ENCODE results near the gene TNRC6B.

Gene TNRC6B

DNA sequence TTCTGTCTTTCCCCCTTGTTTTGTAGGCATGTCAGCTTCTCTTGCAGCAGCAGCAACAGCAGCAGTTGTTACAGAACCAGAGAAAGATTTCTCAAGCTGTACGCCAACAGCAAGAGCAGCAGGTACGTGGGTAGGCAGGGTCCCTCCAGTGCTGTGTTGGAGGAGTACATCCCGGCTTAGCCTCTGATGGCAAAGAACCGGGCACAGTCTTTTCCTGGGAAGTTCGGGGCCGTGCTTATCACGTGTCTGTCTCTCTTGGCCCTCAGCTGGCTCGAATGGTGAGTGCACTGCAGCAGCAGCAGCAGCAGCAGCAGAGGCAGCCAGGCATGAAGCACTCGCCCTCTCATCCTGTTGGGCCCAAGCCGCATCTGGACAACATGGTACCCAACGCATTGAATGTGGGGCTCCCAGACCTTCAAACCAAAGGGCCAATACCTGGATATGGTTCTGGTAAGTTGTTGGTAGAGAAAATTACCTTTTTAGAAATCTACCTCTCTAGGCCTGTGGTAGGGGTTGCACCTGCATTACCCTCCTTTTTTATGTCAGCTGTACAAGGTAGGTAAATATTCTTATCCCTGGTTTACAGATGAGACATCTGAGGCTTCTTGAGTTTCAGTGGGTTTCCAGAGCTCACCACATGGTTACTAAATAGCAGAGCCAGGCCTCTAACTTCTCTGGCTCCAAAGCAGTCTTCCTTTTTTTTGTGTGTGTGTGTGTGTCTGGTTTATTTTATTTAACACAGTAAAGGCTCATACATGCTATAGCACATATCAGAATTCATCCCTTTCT, 123.4 kb downstream of the TNRC6B start:
- TF ChIP-seq GATA3 (IDR thresholded peaks at IDR 0.05; ENCODE audit: low read depth, low read length) (no peak), GATA2 (IDR thresholded peaks at IDR 0.05; ENCODE audit: low read depth, low read length) (no peak)

DNA sequence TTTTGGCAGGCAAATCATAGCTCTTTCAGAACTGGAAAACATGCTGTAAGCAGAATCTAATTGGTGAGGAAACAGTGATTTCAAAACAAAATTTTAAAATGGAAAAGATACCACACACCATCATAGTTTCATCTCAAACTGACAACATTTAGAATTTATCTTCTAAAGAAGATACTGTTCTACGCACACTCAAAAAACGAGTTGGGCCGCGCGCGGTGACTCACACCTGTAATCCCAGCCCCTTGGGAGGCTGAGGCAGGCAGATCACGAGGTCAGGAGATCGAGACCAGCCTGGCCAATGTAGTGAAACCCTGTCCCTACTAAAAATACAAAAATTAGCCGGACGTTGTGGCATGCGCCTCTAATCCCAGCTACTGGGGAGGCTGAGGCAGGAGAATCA, 124.4 kb downstream of the TNRC6B start:
- TF ChIP-seq GATA3 (IDR thresholded peaks at IDR 0.05; ENCODE audit: low read depth, low read length) (no peak), GATA2 (IDR thresholded peaks at IDR 0.05; ENCODE audit: low read depth, low read length) (no peak)

DNA sequence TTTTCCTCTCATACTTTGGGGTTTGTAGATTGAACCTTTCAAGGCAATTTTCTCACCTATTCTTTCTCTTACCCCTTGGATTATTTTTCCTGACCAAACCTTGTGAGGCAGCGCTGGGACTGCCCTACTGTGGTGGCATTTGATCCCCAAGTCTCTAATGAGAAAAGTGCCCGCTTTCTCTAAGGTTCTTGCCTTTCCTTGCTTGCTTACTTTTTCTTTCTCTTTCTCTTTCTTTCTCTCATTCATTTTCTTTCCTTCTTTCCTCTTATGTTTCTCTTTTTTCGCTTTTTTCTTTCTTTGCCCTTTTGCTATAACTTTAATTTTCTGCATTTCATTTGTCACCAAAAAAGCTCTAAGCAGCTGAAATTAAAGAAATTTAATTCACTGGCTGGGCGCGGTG, 127.9 kb downstream of the TNRC6B start:
- TF ChIP-seq GATA3 (IDR thresholded peaks at IDR 0.05; ENCODE audit: low read depth, low read length) (no peak), GATA2 (IDR thresholded peaks at IDR 0.05; ENCODE audit: low read depth, low read length) (no peak)

DNA sequence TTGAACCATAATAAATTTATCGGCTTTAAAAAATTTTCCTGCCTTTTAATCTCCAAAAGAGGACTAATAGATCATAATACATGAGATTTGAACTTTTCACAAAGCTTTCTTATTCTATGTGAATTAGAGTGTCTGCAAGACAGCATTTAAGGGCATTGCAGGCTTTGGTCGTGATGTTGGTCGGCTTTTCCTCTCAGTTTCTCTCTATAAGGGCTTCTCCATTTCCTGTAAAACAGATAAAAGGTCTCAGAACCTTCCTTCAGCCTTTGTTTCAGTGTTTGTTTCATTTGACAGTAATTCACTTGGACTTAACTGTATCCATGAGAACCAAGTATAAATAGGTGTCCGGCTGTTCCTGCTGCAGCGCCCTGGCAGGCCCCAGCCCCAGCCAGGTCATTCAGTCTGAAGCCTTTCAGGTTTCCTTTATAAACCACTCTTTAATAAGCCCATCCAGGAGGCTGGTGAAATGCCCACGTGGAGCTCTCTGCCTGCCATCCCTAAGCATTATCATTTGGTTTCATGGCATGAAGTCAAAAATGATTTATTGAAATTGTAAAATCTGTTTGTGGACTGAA, 131.4 kb downstream of the TNRC6B start:
- TF ChIP-seq GATA2 (IDR thresholded peaks at IDR 0.05; ENCODE audit: low read depth, low read length) (no peak), GATA3 (IDR thresholded peaks at IDR 0.05; ENCODE audit: low read depth, low read length) (no peak)

DNA sequence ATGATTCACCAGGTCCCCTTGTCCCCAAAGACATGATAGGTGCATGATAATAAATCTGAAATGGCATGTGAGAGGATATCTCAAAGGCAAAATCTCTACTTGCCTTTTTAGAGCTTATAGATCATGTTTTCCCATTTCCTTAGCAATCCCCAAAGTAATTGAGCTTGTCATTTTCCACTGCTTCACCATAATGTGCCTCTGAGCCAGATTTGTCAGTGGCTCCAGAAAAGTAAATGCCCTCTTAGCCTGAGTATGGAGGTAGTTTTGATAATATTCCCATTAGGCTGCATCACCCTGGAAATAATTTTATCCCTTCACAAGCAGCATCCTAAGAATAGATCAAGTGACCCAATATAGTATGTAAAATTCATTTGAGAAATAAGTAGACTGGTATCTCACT, 131.9 kb downstream of the TNRC6B start:
- TF ChIP-seq GATA3 (IDR thresholded peaks at IDR 0.05; ENCODE audit: low read depth, low read length) (no peak), GATA2 (IDR thresholded peaks at IDR 0.05; ENCODE audit: low read depth, low read length) (no peak)

DNA sequence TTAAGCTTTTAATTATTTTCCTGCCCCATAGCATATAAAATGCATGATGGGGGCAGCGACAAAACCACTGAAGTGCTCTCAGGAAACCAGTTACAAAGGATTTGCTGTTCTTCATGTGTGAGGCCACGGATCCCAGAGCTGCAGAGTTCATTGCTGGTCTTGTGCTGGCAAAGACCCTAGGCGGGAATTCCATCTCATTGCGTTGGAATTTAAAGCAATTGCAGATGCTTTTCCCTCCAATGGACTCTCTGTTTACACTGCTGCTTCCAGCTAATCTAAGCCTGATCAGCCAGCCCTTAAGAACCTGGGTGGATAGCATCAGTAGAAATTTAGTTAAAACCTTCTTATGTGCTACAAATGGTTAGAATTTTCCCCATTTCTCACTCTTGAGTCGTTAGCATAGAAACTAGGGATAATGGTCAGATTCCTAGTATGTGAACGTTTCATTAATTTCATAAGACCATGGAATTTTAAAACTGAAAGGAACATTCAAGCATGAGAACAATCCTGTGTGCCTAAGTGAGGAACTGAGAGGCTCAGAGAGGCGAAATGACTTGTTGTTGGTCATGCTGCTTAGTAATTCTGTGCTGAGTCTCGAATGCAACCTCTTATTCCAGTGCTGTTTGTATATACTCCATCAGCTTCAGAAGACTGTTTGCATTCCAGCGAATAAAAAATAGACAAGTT, 132.5 kb downstream of the TNRC6B start:
- TF ChIP-seq GATA3 (IDR thresholded peaks at IDR 0.05; ENCODE audit: low read depth, low read length) (no peak), GATA2 (IDR thresholded peaks at IDR 0.05; ENCODE audit: low read depth, low read length) (no peak; the same call in 1 of the 2 replicates)

DNA sequence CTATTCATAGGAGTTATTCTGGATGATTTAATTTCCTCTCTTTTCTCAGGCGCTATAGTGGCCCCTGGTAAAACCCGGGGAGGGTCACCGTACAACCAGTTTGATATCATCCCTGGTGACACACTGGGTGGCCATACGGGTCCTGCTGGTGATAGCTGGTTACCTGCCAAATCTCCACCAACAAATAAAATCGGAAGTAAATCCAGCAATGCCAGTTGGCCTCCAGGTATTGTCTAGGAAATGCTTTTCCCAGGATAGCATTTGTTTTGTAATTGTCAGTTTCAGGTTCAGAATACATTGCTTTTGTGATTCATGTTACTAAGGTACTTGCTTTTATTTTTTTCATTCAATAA, 133.0 kb downstream of the TNRC6B start:
- TF ChIP-seq GATA2 (IDR thresholded peaks at IDR 0.05; ENCODE audit: low read depth, low read length) (no peak), GATA3 (IDR thresholded peaks at IDR 0.05; ENCODE audit: low read depth, low read length) (no peak)

DNA sequence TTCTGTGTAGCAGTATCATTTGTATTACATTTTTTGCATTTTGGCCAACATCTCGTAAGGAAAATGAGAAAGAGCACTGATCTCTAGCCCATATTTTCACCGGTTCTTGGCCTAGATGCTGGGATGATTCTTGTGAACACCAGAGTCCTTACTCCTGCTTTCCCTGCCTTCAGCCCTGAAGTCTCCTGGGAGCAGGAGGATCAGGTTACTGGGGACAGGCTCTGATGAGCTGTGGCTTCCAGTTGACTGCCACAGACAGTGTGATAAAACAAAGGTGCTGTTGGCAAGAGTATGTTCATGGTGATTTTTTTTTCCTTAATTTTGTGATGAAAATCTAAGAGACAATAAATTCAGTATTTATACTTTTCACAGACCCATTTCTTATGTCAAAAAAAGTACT, 134.3 kb downstream of the TNRC6B start:
- TF ChIP-seq GATA2 (IDR thresholded peaks at IDR 0.05; ENCODE audit: low read depth, low read length), result no peak
- TF ChIP-seq GATA3 (IDR thresholded peaks at IDR 0.05; ENCODE audit: low read depth, low read length), result no peak

DNA sequence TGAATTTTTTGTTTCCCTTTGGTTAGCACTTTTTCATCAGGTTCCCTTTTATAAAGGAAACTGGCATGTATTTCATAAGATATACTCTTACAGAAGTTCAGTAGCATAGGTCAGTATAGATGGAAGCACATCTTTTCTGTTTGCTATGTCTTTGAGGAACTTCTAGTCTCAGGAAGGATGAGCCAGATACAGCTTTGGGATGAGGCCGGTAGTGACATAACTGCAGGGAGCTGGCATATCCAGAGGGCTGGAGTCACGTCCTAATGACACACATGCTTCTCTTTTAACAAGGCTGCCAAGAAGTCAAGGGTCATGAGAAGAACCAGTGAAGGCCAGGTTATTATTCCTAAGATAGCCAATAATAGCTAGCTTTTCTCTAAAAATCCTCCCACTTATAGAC, 135.3 kb downstream of the TNRC6B start:
- TF ChIP-seq GATA3 (IDR thresholded peaks at IDR 0.05; ENCODE audit: low read depth, low read length) (no peak), GATA2 (IDR thresholded peaks at IDR 0.05; ENCODE audit: low read depth, low read length) (no peak)

DNA sequence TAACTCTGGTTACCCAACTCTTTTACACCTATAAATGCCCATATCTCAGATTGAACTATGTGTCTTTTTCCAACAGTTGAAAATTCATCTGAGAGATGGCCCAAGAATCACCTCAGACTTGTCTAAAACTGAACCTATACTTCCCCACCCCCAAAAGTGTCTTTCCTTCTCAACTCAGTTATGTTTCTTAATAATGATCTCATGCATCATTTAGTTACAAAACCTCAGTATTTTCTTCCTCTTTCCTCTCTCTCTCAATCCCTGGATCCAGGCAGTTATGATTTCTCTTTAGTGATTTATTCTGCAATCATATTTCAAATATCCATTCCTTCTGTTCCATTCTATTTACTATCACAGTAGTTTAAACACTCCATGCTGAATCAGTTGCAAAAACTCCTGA, 136.3 kb downstream of the TNRC6B start:
- no peak for TF ChIP-seq GATA3 (IDR thresholded peaks at IDR 0.05; ENCODE audit: low read depth, low read length)
- no peak for TF ChIP-seq GATA2 (IDR thresholded peaks at IDR 0.05; ENCODE audit: low read depth, low read length)

DNA sequence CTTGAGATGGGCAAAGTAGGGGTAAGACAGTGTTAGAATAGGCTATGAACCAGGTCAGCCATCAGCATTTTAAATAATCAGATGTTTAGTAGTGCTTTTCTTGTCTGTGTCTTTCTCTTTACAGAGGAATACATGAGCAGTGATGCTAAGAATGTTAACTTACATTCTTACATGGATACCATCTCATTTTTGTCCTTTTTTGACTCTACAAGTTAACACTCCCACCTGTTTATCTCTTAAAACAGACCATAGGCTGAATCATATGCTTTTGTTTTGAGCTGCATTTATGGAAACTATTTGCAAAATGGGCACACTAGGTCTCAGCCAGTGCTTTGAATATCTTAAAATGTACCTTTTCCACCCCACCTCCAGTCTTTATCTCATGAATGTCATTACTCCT, 143.0 kb downstream of the TNRC6B start:
- TF ChIP-seq GATA3 (IDR thresholded peaks at IDR 0.05; ENCODE audit: low read depth, low read length), result no peak
- TF ChIP-seq GATA2 (IDR thresholded peaks at IDR 0.05; ENCODE audit: low read depth, low read length), result no peak

DNA sequence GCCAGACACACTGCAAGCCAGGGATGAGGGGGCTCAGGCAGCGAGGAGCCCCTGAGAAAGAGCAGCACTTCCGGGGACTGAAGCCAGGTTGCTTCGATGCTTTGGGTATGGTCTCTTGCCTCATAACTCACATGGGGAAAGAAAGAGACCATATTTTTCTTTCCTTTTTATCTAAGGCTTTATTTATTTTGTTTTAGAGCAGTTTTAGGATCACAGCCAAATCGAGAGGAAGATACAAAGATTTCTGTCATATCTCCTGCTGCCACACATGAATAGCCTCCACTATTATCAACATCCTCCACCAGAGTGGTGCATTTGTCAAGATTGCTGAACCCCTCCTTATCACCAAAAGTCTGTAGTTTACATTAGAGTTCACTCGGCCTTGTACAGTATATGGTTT, 144.3 kb downstream of the TNRC6B start:
- no peak for TF ChIP-seq GATA3 (IDR thresholded peaks at IDR 0.05; ENCODE audit: low read depth, low read length)
- TF ChIP-seq GATA2 (IDR thresholded peaks at IDR 0.05; ENCODE audit: low read depth, low read length), result no peak

DNA sequence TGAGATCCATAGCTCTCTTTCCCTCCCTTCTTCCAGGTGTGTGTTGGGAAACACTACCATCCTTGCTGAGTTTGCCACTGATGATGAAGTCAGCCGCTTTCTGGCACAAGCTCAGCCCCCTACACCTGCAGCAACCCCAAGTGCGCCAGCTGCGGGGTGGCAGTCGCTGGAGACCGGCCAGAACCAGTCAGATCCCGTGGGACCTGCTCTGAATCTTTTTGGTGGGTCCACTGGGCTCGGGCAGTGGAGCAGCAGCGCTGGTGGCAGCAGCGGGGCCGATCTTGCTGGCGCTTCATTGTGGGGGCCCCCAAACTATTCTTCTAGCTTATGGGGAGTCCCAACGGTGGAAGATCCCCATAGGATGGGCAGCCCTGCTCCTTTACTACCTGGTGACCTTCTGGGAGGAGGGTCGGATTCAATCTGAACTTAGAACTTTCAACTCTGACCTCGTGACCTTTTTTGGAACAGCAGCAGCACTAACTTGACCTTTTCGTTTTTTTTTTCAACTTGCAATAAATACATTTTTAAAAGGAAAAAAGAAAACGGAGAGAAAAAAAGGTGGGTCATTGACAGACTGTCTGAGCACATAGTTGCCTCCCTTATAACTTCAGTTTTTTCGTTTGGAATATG, 145.2 kb downstream of the TNRC6B start:
- no peak for TF ChIP-seq GATA2 (IDR thresholded peaks at IDR 0.05; ENCODE audit: low read depth, low read length)
- TF ChIP-seq GATA3 (IDR thresholded peaks at IDR 0.05; ENCODE audit: low read depth, low read length), result no peak

DNA sequence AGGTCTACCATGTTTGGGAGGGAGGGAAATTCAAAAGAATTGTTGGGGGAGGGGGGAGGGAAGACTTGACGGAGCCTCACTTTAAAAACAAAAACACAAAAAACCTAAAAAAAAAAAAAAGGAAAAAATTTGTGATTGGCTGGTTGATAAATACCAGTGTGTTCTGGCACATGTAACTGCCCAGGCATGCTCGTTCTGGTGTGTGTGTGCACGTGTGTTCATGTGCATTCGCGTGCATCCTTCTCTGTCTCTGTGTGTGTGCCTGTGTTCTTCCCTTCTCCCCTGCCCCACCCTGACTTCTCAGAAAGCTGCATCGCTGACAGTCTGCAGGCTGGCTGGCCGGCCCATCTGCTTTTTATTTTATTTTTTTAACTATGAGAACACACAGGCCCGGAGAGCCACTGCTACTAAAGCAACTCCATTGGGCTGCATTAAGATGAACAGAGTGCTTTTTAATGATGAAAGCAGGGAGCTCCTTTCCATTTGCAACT, 146.0 kb downstream of the TNRC6B start:
- TF ChIP-seq GATA2 (IDR thresholded peaks at IDR 0.05; ENCODE audit: low read depth, low read length) (no peak), GATA3 (IDR thresholded peaks at IDR 0.05; ENCODE audit: low read depth, low read length) (no peak)
